Transverse colon (tissue), 3 donors: Measurements from ENCODE around the gene OTOS.

Experiments
- CTCF ChIP-seq, 5 experiments: fragments of 200-600 bp in 3 of 5; fragments of 450-650 bp in 2 of 5; sonication (generic) in 3 of 5; IDR thresholded peaks; 1 replicate in 2 of 5; 2 replicates in 3 of 5; pipeline ENCODE4 v1.5.1; 2016 to 2017; ENCODE audit warnings: antibody characterized with exemption in 5 of 5, inconsistent platforms in 3 of 5, mild to moderate bottlenecking in 2 of 5, moderate library complexity in 1 of 5
- POLR2A ChIP-seq: fragments of 450-650 bp; IDR thresholded peaks from one replicate; pipeline ENCODE4 v1.6.1; 2016; ENCODE audit warnings: antibody characterized with exemption, mild to moderate bottlenecking, moderate library complexity

- no peak for TF ChIP-seq POLR2A
- TF ChIP-seq CTCF (IDR thresholded peaks at IDR 0.05), result no peak
These were observed 13.2 kb downstream of the OTOS start for GRCh38 chr2:240127191-240127750.
